ENCODE measurements around the gene FYTTD1.

The FYTTD1 gene

GRCh38 chr3:197833930-197834715 lies 84.4 kb downstream of the FYTTD1 start:
- H3K4me3 ChIP-seq (replicated peaks; ENCODE audit: insufficient read depth, low read length): no peak overlapping the region
- TF ChIP-seq GABPA (IDR thresholded peaks at IDR 0.05; ENCODE audit: low read depth) (no peak), SPI1 (IDR thresholded peaks at IDR 0.05; ENCODE audit: borderline replicate concordance, low read depth) (no peak), REST (IDR thresholded peaks at IDR 0.05; ENCODE audit: insufficient replicate concordance, low read depth) (no peak), POLR2AphosphoS5 (IDR thresholded peaks at IDR 0.05; ENCODE audit: low read depth) (no peak)
- TF ChIP-seq, protein P1, sequence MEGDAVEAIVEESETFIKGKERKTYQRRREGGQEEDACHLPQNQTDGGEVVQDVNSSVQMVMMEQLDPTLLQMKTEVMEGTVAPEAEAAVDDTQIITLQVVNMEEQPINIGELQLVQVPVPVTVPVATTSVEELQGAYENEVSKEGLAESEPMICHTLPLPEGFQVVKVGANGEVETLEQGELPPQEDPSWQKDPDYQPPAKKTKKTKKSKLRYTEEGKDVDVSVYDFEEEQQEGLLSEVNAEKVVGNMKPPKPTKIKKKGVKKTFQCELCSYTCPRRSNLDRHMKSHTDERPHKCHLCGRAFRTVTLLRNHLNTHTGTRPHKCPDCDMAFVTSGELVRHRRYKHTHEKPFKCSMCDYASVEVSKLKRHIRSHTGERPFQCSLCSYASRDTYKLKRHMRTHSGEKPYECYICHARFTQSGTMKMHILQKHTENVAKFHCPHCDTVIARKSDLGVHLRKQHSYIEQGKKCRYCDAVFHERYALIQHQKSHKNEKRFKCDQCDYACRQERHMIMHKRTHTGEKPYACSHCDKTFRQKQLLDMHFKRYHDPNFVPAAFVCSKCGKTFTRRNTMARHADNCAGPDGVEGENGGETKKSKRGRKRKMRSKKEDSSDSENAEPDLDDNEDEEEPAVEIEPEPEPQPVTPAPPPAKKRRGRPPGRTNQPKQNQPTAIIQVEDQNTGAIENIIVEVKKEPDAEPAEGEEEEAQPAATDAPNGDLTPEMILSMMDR (IDR thresholded peaks at IDR 0.05; ENCODE audit: insufficient read depth, low read length): no peak
- no peak for DNase-seq (ENCODE audit: low read depth in 1 of 2, low spot score in 1 of 2)
- no peaks in the 10 kb centered on the region for H3K27me3 ChIP-seq (ENCODE audit: insufficient read depth, poor library complexity, severe bottlenecking)
- no peak overlapping the region for H3K27ac ChIP-seq (replicated peaks)

DNA sequence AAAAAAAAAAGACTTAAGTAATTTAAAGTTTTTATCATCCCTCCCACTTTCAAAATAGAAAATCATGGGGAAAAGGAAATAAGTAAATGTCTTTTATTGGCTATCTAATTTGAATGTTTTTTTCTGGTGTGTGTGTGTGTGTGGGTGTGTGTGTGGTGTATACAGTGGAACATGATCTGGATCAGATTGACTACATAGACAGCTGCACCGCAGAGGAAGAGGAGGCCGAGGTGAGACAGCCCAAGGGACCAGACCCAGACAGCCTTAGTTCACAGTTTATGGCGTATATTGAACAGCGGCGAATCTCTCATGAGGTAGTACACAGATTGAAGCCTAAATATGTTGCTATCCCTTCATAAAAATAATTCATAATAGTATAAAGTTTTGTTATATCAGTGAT lies 85.8 kb downstream of the FYTTD1 start:
- Histone ChIP-seq H3K4me3 (replicated peaks; ENCODE audit: insufficient read depth, low read length) (no peak overlapping the region), H3K27ac (replicated peaks) (no peak overlapping the region), H3K27me3 (ENCODE audit: insufficient read depth, poor library complexity, severe bottlenecking) (no peaks in the 10 kb centered on the region)
- no peak for DNase-seq (ENCODE audit: low read depth in 1 of 2, low spot score in 1 of 2)
- TF ChIP-seq, protein P1 (IDR thresholded peaks at IDR 0.05; ENCODE audit: insufficient read depth, low read length): no peak
- TF ChIP-seq GABPA (IDR thresholded peaks at IDR 0.05; ENCODE audit: low read depth) (no peak), REST (IDR thresholded peaks at IDR 0.05; ENCODE audit: insufficient replicate concordance, low read depth) (no peak), SPI1 (IDR thresholded peaks at IDR 0.05; ENCODE audit: borderline replicate concordance, low read depth) (no peak), POLR2AphosphoS5 (IDR thresholded peaks at IDR 0.05; ENCODE audit: low read depth) (no peak)

DNA sequence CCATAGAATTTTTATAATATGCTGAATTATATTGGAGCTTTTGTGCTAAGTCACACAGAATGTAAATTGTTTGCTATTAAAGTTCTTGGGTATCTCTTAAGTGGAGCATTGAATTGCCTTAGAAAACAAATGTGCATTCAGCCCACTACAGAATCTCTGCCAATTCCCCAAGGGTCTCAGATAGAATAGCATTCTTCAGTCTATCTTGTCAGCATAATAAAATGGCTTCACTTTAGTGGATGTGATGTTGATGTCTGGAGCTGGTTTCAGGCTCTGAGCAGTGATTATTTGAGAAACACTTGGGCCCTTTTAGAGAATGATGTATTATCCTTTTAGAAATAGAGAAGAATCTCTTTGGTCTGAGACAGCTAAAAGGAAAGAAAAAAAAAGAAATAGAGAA lies 86.6 kb downstream of the FYTTD1 start:
- no peak for TF ChIP-seq POLR2AphosphoS5 (IDR thresholded peaks at IDR 0.05; ENCODE audit: low read depth)
- TF ChIP-seq SPI1 (IDR thresholded peaks at IDR 0.05; ENCODE audit: borderline replicate concordance, low read depth): no peak
- TF ChIP-seq, protein P1 (IDR thresholded peaks at IDR 0.05; ENCODE audit: insufficient read depth, low read length): no peak
- TF ChIP-seq GABPA (IDR thresholded peaks at IDR 0.05; ENCODE audit: low read depth): no peak
- no peak for TF ChIP-seq REST (IDR thresholded peaks at IDR 0.05; ENCODE audit: insufficient replicate concordance, low read depth)
- DNase-seq (ENCODE audit: low read depth in 1 of 2, low spot score in 1 of 2): no peak
- Histone ChIP-seq H3K27me3 (ENCODE audit: insufficient read depth, poor library complexity, severe bottlenecking) (no peaks in the 10 kb centered on the region), H3K27ac (replicated peaks) (no peak overlapping the region), H3K4me3 (replicated peaks; ENCODE audit: insufficient read depth, low read length) (no peak overlapping the region)
